GM12875 (cell line): ENCODE measurements around the gene COPZ2.
A peak's percentile ranks its signal among the peaks of the same experiment; 100 is the strongest.

Source experiments
- H3K4me3 ChIP-seq: one replicate; pipeline ENCODE4 v1.5.1; 2011; ENCODE audit warnings: low read depth, low read length, control low read depth
- TF ChIP-seq, protein P1 (sequence below): IDR thresholded peaks from 2 replicates; pipeline ENCODE4 v1.5.1; 2011; ENCODE audit warnings: low read depth, mild to moderate bottlenecking, control low read depth, inconsistent platforms, low read length, moderate library complexity, borderline replicate concordance; ENCODE audit not compliant: insufficient read depth

Gene COPZ2

DNA sequence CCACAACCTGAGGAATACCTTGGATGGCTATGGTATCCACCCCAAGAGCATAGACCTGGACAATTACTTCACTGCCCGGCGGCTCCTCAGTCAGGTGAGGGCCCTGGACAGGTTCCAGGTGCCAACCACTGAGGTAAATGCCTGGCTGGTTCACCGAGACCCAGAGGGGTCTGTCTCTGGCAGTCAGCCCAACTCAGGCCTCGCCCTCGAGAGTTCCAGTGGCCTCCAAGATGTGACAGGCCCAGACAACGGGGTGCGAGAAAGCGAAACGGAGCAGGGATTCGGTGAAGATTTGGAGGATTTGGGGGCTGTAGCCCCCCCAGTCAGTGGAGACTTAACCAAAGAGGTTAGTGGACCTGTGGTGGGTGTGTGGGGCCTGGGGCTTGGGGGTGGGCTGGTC lies 13.7 kb upstream of the COPZ2 start:
- no peak overlapping the region for H3K4me3 ChIP-seq
- TF ChIP-seq, protein P1, sequence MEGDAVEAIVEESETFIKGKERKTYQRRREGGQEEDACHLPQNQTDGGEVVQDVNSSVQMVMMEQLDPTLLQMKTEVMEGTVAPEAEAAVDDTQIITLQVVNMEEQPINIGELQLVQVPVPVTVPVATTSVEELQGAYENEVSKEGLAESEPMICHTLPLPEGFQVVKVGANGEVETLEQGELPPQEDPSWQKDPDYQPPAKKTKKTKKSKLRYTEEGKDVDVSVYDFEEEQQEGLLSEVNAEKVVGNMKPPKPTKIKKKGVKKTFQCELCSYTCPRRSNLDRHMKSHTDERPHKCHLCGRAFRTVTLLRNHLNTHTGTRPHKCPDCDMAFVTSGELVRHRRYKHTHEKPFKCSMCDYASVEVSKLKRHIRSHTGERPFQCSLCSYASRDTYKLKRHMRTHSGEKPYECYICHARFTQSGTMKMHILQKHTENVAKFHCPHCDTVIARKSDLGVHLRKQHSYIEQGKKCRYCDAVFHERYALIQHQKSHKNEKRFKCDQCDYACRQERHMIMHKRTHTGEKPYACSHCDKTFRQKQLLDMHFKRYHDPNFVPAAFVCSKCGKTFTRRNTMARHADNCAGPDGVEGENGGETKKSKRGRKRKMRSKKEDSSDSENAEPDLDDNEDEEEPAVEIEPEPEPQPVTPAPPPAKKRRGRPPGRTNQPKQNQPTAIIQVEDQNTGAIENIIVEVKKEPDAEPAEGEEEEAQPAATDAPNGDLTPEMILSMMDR = no peak

DNA sequence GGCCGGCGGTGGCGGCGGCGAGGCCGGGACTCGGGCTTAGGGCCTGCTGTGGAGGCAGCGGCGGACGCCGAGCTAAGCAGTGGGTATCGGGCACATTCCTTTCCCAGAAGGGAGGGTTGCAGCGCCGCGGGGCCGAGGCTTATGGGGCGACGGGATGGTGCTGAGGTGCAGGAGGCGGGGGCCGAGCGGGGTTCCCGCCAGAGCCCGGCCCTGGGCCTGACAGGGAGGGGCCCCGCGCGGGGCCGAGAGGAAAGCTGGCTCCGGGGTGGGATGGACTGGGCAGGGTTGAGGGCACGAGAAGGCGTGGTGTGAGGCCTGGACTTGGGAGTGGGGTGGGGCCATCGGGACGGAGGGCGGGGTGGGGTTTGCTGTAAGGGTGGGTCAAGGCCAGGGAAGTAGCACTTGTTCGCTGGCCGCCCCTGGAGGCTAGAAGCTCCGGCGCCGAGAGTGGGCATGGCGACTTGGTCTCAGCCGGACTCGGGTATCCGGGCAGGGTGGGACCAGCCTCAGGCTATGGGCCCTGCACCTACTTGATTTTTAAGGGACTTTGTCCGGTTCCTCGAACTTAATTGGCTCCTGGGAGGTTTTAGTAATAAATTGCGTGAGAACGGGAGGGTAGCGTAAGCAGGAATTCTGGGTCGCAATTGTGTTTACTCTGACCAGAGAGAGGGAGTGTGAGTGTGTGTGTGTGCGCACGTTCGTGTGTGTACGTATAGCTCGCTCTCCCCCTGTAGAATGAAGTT lies 11.0 kb upstream of the COPZ2 start:
- TF ChIP-seq, protein P1 = no peak

DNA sequence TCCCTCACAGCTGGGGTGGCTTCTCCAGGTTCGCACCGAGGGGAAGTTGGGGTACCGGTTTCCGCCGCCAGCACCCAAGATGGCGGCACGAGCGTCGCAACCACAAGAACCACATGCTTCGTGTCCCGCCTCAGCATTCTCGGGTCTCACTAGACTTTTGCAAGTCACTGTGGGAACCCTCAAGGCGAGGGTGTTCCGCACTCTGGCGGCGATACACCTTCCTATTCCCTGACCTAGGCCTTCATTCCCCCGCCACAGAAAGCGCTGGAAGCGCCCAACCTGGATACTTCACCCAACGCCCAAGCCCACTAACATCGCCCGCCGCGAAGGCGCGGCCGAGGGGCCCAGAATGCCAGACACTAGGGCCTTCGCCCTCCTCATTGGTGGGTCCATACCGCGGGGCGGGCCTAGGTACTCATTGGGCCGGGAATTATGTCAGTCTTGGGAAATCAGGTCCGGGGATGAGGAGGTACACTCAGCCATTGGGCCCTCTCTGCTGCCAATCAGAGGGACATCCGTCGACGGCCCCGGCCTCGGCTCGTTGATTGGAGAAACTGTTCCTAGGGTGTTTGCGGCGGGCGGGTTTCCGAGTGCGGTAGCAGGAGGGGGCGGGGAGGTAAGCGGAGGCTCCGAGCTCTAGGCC lies 10.3 kb upstream of the COPZ2 start, which contains the start of gene NFE2L1:
TSS of gene NFE2L1 (plus strand) at position 619 of the 643 bp plus-strand sequence. CDS start 2,760 bp downstream, outside the sequence.
- TF ChIP-seq, protein P1 = no peak
- peak within 1 kb of the TSS; percentile 83 for H3K4me3 ChIP-seq

More for the DNA sequence above, 11.0 kb upstream of the COPZ2 start:
- peak overlapping the region; percentile 83 for H3K4me3 ChIP-seq

DNA sequence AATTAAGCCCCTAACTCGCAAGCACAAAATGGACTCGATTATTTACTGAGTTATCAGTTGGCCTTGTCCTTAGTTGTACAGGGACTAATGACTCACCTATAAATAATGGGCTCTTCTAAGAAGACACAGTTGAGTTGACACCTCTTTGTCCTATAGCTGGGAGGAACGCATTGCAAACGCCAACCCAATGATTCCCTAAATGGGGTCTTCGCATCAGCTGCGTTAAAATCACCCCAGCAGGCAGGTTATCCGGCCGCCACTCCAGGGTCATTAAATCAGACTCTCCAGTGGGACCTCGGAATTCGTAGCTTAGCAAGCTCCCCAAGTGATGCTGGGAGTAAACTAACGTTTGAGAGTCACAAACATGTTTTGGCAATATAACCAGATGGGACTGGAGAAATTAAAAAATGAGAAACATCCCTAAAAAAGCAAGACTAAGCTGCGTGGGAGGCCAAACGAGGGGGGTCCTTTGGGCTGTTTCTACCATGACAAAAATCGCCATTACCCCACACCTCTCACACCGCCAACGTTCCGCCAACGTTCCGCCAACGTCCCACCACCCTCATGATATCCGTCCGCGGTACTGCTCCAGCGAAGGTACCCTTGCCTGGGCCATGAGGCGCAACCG lies 9.6 kb upstream of the COPZ2 start:
- TF ChIP-seq, protein P1 = no peak
- peak overlapping the region; percentile 64 for H3K4me3 ChIP-seq

DNA sequence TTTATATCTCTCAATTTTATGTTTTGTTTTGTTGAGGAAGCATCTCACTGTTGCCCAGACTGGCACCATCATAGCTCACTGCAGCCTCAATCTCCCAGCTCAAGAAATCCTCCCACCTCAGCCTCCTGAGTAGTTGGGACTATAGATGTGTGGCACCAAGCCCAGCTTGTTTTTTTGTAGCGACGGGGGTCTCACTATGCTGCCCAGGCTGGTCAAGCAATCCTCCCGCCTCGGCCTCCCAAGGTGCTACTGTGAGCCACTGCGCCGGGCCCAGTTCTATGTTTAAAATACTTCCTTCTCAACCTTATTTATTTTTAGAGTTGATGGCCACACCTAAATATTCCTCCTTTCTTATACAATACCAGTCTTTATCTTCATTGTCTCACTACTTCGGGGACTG lies 8.7 kb upstream of the COPZ2 start:
- peak overlapping the region; percentile 64 for H3K4me3 ChIP-seq
- TF ChIP-seq, protein P1 = no peak

DNA sequence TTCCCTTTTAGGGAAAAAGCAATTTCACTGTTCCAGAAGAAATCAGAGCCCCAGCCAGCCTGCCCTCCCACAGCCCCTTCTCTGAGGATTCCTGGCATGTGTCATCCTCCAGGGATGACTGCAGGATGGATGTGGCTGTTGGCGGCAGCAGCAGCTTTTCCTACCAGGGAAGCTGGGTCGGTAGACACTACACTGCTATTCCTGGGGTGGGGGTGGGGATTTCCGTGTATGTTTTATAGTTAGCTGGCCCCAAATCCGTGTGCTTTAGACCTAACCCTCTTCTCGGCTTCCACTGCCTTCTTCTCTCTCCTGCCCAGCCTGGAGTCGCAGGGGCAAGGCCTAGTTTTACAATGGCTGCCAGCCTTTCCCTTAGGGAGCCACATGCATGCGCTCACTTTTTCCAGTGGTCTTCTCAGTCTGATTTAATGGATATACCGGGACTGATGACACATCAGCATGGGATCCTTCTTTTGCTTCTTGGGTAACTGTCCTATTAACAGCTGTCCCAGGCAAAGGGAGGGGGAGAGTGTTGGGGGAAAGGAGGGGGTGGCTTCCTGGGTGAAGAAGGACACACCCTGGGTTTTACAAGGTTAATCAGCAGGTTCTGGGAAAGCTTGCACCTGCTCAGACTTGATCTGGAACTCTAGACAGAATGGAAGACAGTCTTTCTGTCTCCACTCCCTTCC lies 7.9 kb upstream of the COPZ2 start:
- H3K4me3 ChIP-seq = no peak overlapping the region
- TF ChIP-seq, protein P1 = no peak
